NOMO-1 treated with dmso at 0.1 percent for 144 hours (cell line): ENCODE results near the gene B3GAT2.
A peak's percentile ranks its signal among the peaks of the same experiment; 100 is the strongest.
"Not testable (repeated sequence)": the region's sequence is repeated elsewhere in the genome, so short reads cannot be mapped to it uniquely, and the experiment has no call there.

Experiments used
- DNase-seq: peaks from one replicate; lab custom pipeline; 2025; ENCODE audit not compliant: unreplicated experiment; lab: John Stamatoyannopoulos, UW

Gene B3GAT2, protein sequence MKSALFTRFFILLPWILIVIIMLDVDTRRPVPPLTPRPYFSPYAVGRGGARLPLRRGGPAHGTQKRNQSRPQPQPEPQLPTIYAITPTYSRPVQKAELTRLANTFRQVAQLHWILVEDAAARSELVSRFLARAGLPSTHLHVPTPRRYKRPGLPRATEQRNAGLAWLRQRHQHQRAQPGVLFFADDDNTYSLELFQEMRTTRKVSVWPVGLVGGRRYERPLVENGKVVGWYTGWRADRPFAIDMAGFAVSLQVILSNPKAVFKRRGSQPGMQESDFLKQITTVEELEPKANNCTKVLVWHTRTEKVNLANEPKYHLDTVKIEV

DNA sequence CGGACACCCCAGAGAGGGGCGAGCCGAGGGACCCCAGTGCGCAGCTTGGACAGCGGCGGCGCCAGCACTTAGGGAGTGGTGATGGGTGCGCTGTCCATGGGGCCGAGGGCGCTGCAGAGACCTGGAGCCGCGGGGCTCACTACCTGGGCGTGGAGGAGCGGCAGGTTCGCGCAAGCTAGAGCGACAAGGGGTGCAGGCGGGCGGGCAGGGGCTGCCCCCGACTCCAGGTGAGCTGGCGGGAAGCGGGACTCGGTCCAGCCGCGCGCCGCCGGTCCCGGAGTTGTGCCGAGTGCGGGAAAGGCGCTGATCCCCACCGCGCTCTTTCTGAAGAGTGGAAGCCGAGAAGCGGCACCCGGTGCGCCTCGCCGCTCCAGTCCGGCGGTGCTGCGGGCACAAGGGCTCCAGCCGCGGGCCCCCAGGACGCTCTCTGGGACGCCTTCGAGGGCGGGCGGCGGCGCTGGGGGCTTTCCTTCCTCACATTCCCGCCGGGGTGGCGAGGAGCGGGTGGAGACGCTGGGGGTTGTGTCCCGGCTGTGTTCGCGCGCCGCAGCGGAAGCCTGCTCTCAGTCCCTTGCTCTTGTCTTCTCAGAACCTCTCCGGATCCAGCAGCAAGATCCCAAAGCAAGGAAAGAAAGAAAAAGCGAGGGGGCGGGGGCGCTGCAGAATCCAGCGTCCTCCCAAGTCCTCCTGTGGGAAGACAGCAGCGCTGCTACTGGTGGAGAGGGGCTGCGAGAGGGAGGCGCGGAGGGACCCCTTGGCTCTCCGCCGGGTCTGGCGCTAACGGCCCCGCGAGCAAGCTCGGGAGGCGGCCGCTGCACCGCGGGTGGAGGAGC lies at the start of gene B3GAT2:
Gene B3GAT2, minus strand, starts transcription at position 610 of the 833 bp plus-strand sequence. CDS start 631 bp downstream, outside the sequence.
- DNase-seq, result no peak

DNA sequence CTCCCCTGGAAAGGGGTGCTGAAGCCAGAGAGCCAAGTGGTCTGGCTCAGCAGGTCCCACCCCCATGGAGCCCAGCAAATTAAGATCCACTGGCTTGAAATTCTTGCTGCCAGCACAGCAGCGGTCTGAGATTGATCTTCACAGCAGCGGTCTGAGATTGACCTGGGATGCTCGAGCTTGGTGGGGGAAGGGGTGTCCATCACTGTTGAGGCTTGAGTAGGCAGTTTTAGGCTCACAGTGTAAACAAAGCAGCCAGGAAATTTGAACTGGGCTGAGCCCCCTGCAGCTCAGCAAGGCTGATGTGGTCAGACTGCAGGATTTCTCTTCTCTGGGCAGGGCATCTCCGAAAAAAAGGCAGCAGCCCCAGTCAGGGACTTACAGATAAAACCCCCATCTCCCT lies 41.3 kb upstream of the B3GAT2 start:
- no peak for DNase-seq

DNA sequence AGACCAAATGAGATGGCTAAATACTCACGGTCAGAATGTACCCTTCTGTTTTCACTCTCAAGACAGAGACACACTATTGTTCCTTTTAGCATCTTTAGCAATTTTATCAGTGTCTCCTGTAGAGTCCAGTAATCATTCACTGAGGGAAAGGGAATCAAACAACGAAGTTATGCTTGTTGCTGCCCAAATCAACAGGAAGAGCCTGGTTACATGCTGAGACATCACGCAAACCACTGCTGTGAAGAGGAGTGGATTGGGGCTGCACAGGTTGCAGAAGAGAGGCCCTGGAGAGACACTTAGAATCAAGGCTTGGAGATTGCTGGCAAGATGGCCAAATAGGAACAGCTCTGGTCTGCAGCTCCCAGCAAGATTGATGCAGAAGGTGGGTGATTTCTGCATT lies 40.5 kb upstream of the B3GAT2 start:
- DNase-seq, result no peak

DNA sequence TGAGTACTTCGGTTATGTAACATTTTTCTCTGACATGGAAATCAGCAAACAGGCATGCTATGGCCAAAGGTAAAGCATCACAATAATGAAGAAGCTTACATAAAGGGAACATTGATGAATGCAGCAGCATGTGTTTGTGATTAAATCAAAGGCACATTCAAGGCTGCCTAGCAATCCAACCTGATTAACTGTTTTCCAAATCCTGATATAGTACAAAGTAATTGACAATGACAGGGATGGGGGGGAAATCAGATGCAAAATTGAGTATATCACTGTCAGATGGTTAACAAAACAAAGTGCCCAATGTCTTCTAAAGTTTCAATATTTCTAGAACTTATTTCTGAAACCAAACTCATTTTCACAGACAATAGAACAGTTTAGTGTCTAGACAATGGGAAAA lies 39.2 kb upstream of the B3GAT2 start:
- no peak for DNase-seq

GRCh38 chr6:70995411-70995810 lies 38.6 kb upstream of the B3GAT2 start:
- DNase-seq, result no peak

DNA sequence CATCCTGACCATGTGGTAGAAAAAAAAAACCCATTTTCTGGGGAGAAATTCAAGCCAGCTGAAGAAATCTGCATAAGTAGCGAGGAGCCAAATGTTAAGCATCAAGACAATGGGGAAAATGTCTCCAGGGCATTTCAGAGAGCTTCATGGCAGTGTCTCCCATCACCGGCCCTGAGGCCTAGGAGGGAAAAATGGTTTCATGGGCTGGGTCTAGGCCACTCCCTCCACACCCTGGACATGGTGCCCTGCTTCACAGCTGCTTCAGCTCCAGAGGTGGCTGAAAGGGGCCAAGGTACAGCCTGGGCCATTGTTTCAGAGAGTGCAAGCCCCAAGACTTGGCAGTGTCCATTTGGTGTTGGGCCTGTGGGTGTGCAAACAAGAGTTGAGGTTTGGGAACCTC lies 34.4 kb upstream of the B3GAT2 start:
- no peak for DNase-seq

- peak; percentile 24 for DNase-seq
Observed at GRCh38 chr6:70985156-70985555, 28.3 kb upstream of the B3GAT2 start.

DNA sequence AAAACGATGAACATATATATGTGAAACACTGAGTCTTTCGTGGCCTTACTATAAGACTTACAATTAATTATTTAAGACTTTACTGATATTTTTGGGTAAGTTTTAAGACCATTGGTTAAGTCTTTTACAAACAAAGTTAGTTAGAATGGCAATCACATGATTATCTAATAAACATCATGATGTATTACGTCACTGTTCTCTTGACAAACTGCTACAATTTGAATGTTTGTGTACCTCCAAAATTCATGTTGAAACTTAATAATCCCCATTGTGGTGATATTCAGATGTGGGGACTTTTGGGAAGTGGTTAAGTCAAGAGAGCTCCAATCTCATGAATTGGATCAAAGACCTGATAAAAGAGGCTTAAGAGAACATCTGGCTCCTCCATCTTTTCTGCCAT lies 25.9 kb upstream of the B3GAT2 start:
- no peak for DNase-seq

DNA sequence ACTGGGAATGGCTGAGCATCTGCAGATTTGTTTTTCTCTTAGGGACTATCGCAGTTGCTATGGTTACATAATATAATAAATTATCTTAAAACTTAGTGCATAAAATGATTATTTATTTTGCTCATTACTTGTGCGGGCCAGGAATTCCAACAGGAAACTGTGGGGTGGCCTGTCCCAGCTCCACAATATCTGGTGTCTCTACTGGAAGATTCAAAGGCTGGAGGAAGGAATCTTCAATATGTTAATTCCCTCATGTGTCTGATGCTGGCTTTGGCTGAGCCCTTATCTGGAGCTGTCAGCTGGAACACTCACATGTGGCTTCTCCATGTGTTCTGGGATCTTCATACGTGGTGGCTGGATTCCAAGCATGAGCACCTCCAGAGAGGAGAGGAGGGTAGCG lies 23.9 kb upstream of the B3GAT2 start:
- no peak for DNase-seq

DNA sequence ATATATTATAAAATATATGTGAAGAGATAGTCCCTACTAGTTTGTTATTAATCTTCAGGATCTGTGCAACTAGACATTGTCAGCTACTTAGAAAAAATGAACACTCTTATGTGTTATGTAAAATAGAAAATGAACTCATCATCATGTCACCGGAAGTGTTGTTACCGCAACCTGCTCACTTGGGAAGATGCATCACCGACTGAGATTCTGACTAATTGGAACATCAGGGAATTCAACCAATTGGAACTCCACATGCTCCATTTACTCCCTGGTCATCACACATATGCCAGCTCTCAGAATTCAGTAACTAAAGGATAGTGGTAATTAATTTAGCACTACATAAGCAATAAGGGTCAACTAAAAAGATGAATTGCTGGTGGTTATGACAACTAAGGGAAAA lies 16.7 kb upstream of the B3GAT2 start:
- DNase-seq, result no peak

DNA sequence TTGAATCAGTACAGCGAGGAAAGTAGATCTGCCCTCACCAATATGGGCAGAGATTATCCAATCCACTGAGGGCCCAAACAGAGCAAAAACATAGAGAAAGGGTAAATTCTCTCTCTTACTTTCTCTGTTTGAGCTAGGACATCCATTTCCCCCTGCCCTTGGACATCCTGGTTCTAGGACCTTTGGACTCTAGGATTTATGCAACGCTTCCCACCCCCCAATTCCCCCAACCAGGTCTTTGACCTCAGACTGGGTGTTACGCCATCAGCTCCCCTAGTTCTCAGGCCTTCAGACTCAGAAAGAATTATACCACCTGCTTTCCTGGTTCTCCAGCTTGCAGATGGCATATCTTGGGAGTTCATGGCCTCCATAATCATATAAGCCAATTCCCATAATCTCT lies 10.2 kb upstream of the B3GAT2 start:
- no peak for DNase-seq

DNA sequence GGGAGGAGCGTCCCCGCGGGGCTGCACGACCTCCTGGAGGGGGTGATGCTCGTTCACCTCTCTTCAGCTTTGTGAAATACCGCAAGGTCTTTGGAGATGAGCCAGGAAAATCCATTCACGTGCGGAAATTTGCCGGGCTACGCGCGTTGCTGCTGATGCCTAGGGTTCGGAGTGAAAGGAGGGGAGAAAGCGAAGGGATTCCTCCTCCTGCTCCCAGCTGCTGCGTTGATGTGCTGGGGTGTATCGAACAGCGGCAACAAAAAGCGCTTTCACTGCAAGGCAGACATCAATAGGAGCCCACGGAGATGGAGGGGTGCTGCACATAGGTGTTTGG lies 391 bp upstream of the B3GAT2 start:
- no peak for DNase-seq

GRCh38 chr6:70956191-70956450 lies 739 bp downstream of the B3GAT2 start:
- no peak for DNase-seq

GRCh38 chr6:70955441-70956190 lies 1.2 kb downstream of the B3GAT2 start:
- DNase-seq, result peak; percentile 5

- no peak for DNase-seq
Observed at GRCh38 chr6:70954750-70955149, 2.1 kb downstream of the B3GAT2 start.

GRCh38 chr6:70954176-70954575 lies 2.7 kb downstream of the B3GAT2 start:
- no peak for DNase-seq

DNA sequence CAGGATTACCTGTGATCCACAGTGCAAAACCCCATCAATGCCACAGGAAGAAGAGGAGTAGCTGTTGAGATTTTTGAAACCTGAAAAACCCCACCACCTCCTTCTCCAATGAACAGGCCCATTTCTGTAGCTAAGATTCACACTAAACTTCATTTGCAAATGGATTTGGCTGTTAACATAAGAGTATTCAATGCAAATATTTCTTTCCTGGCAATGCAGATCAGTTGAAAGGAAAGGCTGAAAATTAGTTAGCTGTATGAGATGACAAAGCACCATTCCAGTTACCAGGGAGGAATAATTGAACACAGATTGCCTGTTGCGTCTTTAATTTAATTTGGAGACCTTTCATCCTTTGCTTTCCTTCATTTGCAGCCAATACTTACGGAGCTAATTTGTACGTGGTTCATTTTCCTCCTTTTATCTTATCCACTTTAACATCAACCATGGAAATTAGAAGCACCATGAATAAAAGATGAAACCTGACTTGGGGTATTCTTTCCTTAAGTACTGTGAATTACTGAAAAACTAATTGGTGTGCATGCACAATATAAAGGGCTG lies 4.2 kb downstream of the B3GAT2 start:
- DNase-seq, result no peak

GRCh38 chr6:70944321-70944720 lies 12.5 kb downstream of the B3GAT2 start:
- DNase-seq, result not testable (repeated sequence)

- no peak for DNase-seq
Observed at GRCh38 chr6:70933853-70934252, 23.0 kb downstream of the B3GAT2 start.

DNA sequence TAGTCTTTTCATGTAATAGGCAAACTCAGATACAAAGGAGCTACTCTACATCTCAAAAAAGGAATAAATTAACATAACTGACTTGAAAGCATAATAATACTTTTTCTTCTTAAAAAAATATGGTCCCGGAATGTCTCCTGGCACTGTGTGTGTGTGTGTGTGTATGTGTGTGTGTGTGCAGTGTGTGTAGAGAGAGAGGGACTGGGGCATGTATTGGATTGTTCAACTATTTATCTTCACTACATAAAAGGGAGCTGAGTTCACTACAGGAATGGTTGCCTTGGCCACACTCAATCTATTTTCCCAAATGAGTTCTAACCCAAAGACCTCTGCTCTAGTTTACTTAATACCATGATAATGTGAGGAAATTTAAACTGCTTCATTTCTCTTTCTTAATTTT lies 51.1 kb downstream of the B3GAT2 start:
- no peak for DNase-seq

GRCh38 chr6:70903665-70904452 lies 53.0 kb downstream of the B3GAT2 start:
- no peak for DNase-seq
